ENCODE measurements around the gene RPL38. TPM values are rescaled to one million over a fixed set of nuclear protein-coding genes. Genes with fewer than 3 reads are reported as not detected.
A peak's percentile ranks its signal among the peaks of the same experiment; 100 is the strongest.

The RPL38 gene
- total and polyA plus RNA-seq, 4 experiments from 2014 or later = 1,662 to 2,198 (median 2,063) TPM

DNA sequence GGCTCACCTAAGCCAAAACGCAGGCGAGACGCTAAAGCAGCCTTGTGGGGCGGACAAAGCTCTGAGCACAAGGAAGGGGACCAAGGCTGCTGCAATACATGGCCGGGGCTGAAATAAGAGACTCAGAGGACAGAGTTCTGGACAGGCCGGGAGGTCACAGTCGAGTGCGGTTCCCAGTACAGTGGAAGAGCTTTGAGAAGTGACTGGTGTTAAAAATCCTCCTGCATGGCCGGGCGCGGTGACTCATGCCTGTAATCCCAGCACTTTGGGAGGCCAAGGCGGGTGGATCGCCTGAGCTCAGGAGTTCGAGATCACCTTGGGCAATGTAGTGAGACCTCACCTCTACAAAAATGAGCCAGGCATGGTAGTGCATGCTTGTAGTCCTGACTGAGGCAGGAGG is 20.4 kb downstream of the RPL38 start:
- intact Hi-C loops (cut with micrococcal nuclease) = no loop called here

GRCh38 chr17:74224959-74225725 is 21.7 kb downstream of the RPL38 start:
- CTCF ChIA-PET (ENCODE audit: partially characterized antibody) = no interaction called here
- no peak overlapping the region for H3K4me3 Mint-ChIP-seq
- H3K27me3 Mint-ChIP-seq = no peaks in the 10 kb centered on the region
- Histone ChIP-seq H3K27me3 (ENCODE audit: insufficient read depth, low read length) (no peaks in the 10 kb centered on the region), H3K27ac (ENCODE audit: low read depth, low read length) (no peak overlapping the region), H3K4me1 (ENCODE audit: insufficient read depth, low read length) (no peaks in the 10 kb centered on the region), H3K36me3 (ENCODE audit: insufficient read depth, low read length) (peaks cover 3% of the 10 kb centered on the region), H3K4me3 (ENCODE audit: low read length in 2 of 2) (no peak overlapping the region), H3K9me3 (ENCODE audit: control insufficient read depth in 1 of 2, low read length in 2 of 2) (no peaks in the 10 kb centered on the region)
- H3K36me3 Mint-ChIP-seq = peaks cover 51 to 54% of the 10 kb centered on the region in 2 donors
- no peak for DNase-seq
- POLR2A ChIA-PET (ENCODE audit: partially characterized antibody) = no interaction called here
- no peaks in the 10 kb centered on the region for H3K9me3 Mint-ChIP-seq
- intact Hi-C loops (cut with micrococcal nuclease) = no loop called here
- H3K4me1 Mint-ChIP-seq = peaks cover 2 to 11% (median 8%) of the 10 kb centered on the region in 4 donors
- peak overlapping the region in 2 of 7 donors; percentile 33 to 35 for H3K27ac Mint-ChIP-seq

More for the DNA sequence above, 20.4 kb downstream of the RPL38 start:
- Mint-ChIP-seq H3K4me3 (no peak overlapping the region), H3K4me1 (peaks cover 2 to 14% (median 10%) of the 10 kb centered on the region in 4 donors), H3K9me3 (no peaks in the 10 kb centered on the region), H3K27ac (peak overlapping the region in 1 of 7 donors; percentile 42), H3K27me3 (no peaks in the 10 kb centered on the region), H3K36me3 (peaks cover 49 to 54% of the 10 kb centered on the region in 2 donors)
- peaks cover 3% of the 10 kb centered on the region for H3K36me3 ChIP-seq (ENCODE audit: insufficient read depth, low read length)
- ChIA-PET CTCF (ENCODE audit: partially characterized antibody) (no interaction called here), POLR2A (ENCODE audit: partially characterized antibody) (no interaction called here)
- H3K4me3 ChIP-seq (ENCODE audit: low read length in 2 of 2) = no peak overlapping the region
- no peaks in the 10 kb centered on the region for H3K4me1 ChIP-seq (ENCODE audit: insufficient read depth, low read length)
- no peak overlapping the region for H3K27ac ChIP-seq (ENCODE audit: low read depth, low read length)
- DNase-seq = no peak
- no peaks in the 10 kb centered on the region for H3K9me3 ChIP-seq (ENCODE audit: control insufficient read depth in 1 of 2, low read length in 2 of 2)
- H3K27me3 ChIP-seq (ENCODE audit: insufficient read depth, low read length) = no peaks in the 10 kb centered on the region

- Mint-ChIP-seq H3K9me3 (no peaks in the 10 kb centered on the region), H3K27ac (peak overlapping the region in 2 of 7 donors; percentile 59), H3K4me1 (peaks cover 2 to 11% (median 8%) of the 10 kb centered on the region in 4 donors), H3K36me3 (peaks cover 54 to 58% of the 10 kb centered on the region in 2 donors), H3K27me3 (no peaks in the 10 kb centered on the region), H3K4me3 (no peak overlapping the region)
- H3K27ac ChIP-seq (ENCODE audit: low read depth, low read length) = no peak overlapping the region
- peaks cover 3% of the 10 kb centered on the region for H3K36me3 ChIP-seq (ENCODE audit: insufficient read depth, low read length)
- no peaks in the 10 kb centered on the region for H3K9me3 ChIP-seq (ENCODE audit: control insufficient read depth in 1 of 2, low read length in 2 of 2)
- CTCF ChIA-PET (ENCODE audit: partially characterized antibody) = no interaction called here
- POLR2A ChIA-PET (ENCODE audit: partially characterized antibody) = no interaction called here
- intact Hi-C loops (cut with micrococcal nuclease) = no loop called here
- DNase-seq = no peak
- H3K4me3 ChIP-seq (ENCODE audit: low read length in 2 of 2) = no peak overlapping the region
- H3K27me3 ChIP-seq (ENCODE audit: insufficient read depth, low read length) = no peaks in the 10 kb centered on the region
- H3K4me1 ChIP-seq (ENCODE audit: insufficient read depth, low read length) = no peaks in the 10 kb centered on the region
Measured at GRCh38 chr17:74226252-74226651, 22.8 kb downstream of the RPL38 start.

GRCh38 chr17:74227271-74228080 is 24.0 kb downstream of the RPL38 start:
- DNase-seq = no peak
- H3K4me1 Mint-ChIP-seq = peaks cover 2 to 11% (median 8%) of the 10 kb centered on the region in 4 donors
- no peak overlapping the region for H3K4me3 Mint-ChIP-seq
- H3K36me3 Mint-ChIP-seq = peaks cover 54 to 63% of the 10 kb centered on the region in 2 donors
- ChIA-PET CTCF (ENCODE audit: partially characterized antibody) (interaction anchor here (0.5 to 1.2 kb wide), 3 partner anchors 14 to 509 kb away, joined by 3 to 5 read pairs (median 4); partner anchors contain the start of gene TTYH2), POLR2A (ENCODE audit: partially characterized antibody) (no interaction called here)
- peak overlapping the region in 1 of 7 donors; percentile 17 for H3K27ac Mint-ChIP-seq
- Histone ChIP-seq H3K4me1 (ENCODE audit: insufficient read depth, low read length) (no peaks in the 10 kb centered on the region), H3K27ac (ENCODE audit: low read depth, low read length) (no peak overlapping the region), H3K9me3 (ENCODE audit: control insufficient read depth in 1 of 2, low read length in 2 of 2) (no peaks in the 10 kb centered on the region), H3K36me3 (ENCODE audit: insufficient read depth, low read length) (peaks cover 3% of the 10 kb centered on the region), H3K4me3 (ENCODE audit: low read length in 2 of 2) (no peak overlapping the region), H3K27me3 (ENCODE audit: insufficient read depth, low read length) (no peaks in the 10 kb centered on the region)
- intact Hi-C loops (cut with micrococcal nuclease) = no loop called here
- no peaks in the 10 kb centered on the region for H3K9me3 Mint-ChIP-seq
- no peaks in the 10 kb centered on the region for H3K27me3 Mint-ChIP-seq

DNA sequence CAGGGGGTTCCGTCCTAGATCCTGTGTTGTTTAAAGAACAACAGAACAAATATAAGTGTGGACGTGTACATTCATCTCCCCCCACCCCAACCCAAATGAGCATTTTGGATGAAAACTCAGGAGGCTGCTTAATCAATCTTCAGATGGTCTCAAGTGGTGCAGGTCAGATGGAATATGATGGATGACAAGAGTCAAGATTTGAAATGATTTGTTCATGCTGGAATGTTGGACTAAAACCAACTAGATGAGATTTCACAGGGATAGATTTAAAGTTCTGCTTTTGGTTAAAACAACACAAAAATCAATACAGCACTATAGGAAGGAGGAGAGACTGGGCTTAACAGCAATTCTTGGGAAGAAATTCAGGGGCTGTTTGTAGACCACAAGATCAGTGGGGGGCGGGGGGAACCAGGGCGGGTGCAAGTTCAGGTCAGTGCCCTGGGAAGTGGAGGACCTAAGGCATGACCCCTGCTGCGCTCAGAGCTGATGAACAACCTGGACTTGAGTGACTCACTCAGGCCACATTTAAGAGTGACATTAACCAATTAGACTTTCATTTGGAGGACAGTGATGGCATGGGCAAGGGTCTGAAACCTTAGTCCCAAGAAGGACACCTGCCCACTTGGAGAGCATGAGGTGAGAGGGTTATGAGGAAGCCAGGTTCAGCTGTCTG is 25.0 kb downstream of the RPL38 start:
- no peak overlapping the region for H3K4me3 Mint-ChIP-seq
- H3K27me3 Mint-ChIP-seq = no peaks in the 10 kb centered on the region
- Histone ChIP-seq H3K4me3 (ENCODE audit: low read length in 2 of 2) (no peak overlapping the region), H3K9me3 (ENCODE audit: control insufficient read depth in 1 of 2, low read length in 2 of 2) (no peaks in the 10 kb centered on the region), H3K27ac (ENCODE audit: low read depth, low read length) (no peak overlapping the region), H3K4me1 (ENCODE audit: insufficient read depth, low read length) (no peaks in the 10 kb centered on the region), H3K27me3 (ENCODE audit: insufficient read depth, low read length) (no peaks in the 10 kb centered on the region), H3K36me3 (ENCODE audit: insufficient read depth, low read length) (peaks cover 3% of the 10 kb centered on the region)
- POLR2A ChIA-PET (ENCODE audit: partially characterized antibody) = no interaction called here
- H3K4me1 Mint-ChIP-seq = peaks cover 2 to 11% (median 8%) of the 10 kb centered on the region in 4 donors
- intact Hi-C loops (cut with micrococcal nuclease) = no loop called here
- H3K9me3 Mint-ChIP-seq = no peaks in the 10 kb centered on the region
- peak overlapping the region in 3 of 7 donors; percentile 26 to 61 (median 53) for H3K27ac Mint-ChIP-seq
- CTCF ChIA-PET (ENCODE audit: partially characterized antibody) = interaction anchor here (0.7 to 1.2 kb wide), 2 partner anchors 15 to 508 kb away, joined by 3 to 4 read pairs; partner anchors contain the start of gene TTYH2
- DNase-seq = no peak
- peaks cover 53 to 63% of the 10 kb centered on the region in 2 donors for H3K36me3 Mint-ChIP-seq

GRCh38 chr17:74230896-74231295 is 27.4 kb downstream of the RPL38 start:
- Histone ChIP-seq H3K36me3 (ENCODE audit: insufficient read depth, low read length) (no peaks in the 10 kb centered on the region), H3K27ac (ENCODE audit: low read depth, low read length) (no peak overlapping the region), H3K27me3 (ENCODE audit: insufficient read depth, low read length) (no peaks in the 10 kb centered on the region), H3K4me1 (ENCODE audit: insufficient read depth, low read length) (no peaks in the 10 kb centered on the region), H3K9me3 (ENCODE audit: control insufficient read depth in 1 of 2, low read length in 2 of 2) (no peaks in the 10 kb centered on the region), H3K4me3 (ENCODE audit: low read length in 2 of 2) (no peak overlapping the region)
- Mint-ChIP-seq H3K4me3 (no peak overlapping the region), H3K27ac (peak overlapping the region in 1 of 7 donors; percentile 18), H3K36me3 (peaks cover 34 to 47% of the 10 kb centered on the region in 2 donors), H3K9me3 (no peaks in the 10 kb centered on the region), H3K4me1 (peaks cover 3 to 9% (median 5%) of the 10 kb centered on the region in 4 donors), H3K27me3 (no peaks in the 10 kb centered on the region)
- DNase-seq = no peak
- intact Hi-C loops (cut with micrococcal nuclease) = no loop called here
- ChIA-PET POLR2A (ENCODE audit: partially characterized antibody) (no interaction called here), CTCF (ENCODE audit: partially characterized antibody) (interaction anchor here (1.5 to 1.6 kb wide), 2 partner anchors 8 to 65 kb away, joined by 3 to 5 read pairs; no protein-coding TSS in a partner anchor)

Measured in CD4-positive, alpha-beta memory T cell (primary cell).